H9 (cell line): ENCODE measurements around the gene RNF225. TPM values are rescaled to one million over a fixed set of nuclear protein-coding genes. Genes with fewer than 3 reads are reported as not detected.

Experiments used
- DNase-seq: peaks from one replicate; pipeline ENCODE4 v3.0.0-alpha.2; 2017
- H2AFZ ChIP-seq: one replicate; pipeline ENCODE4 v1.6.1; 2013; ENCODE audit warnings: mild to moderate bottlenecking, low read length, control low read depth, moderate library complexity
- H2AK5ac ChIP-seq: 2 replicates; pipeline ENCODE4 v1.6.1; 2013; ENCODE audit warnings: low read length, control low read depth, mixed read lengths; ENCODE audit not compliant: insufficient read length
- H2BK120ac ChIP-seq: one replicate; pipeline ENCODE4 v1.6.1; 2013; ENCODE audit warnings: low read depth, mild to moderate bottlenecking, low read length, control low read depth, inconsistent platforms; ENCODE audit not compliant: poor library complexity, severe bottlenecking
- H2BK12ac ChIP-seq: 2 replicates; pipeline ENCODE4 v1.6.1; 2013; ENCODE audit warnings: low read length, control low read depth, mixed read lengths, low read depth; ENCODE audit not compliant: insufficient read length
- H2BK15ac ChIP-seq: 2 replicates; pipeline ENCODE4 v1.6.1; 2013; ENCODE audit warnings: low read depth, low read length, control low read depth
- H2BK20ac ChIP-seq: one replicate; pipeline ENCODE4 v1.6.1; 2013; ENCODE audit warnings: low read depth, mild to moderate bottlenecking, low read length, control low read depth, inconsistent platforms; ENCODE audit not compliant: poor library complexity, severe bottlenecking
- H2BK5ac ChIP-seq: 2 replicates; pipeline ENCODE4 v1.6.1; 2013; ENCODE audit warnings: low read length, control low read depth, mixed read lengths; ENCODE audit not compliant: insufficient read length
- H3K14ac ChIP-seq: 2 replicates; pipeline ENCODE4 v1.6.1; 2013; ENCODE audit warnings: low read length, control low read depth; ENCODE audit not compliant: insufficient read depth
- H3K18ac ChIP-seq: 2 replicates; pipeline ENCODE4 v1.6.1; 2013; ENCODE audit warnings: low read depth, mild to moderate bottlenecking, mixed read lengths, low read length, control low read depth; ENCODE audit not compliant: insufficient read length
- H3K23ac ChIP-seq: 2 replicates; pipeline ENCODE4 v1.6.1; 2013; ENCODE audit warnings: low read length, control low read depth, mixed read lengths, low read depth; ENCODE audit not compliant: insufficient read length
- H3K23me2 ChIP-seq: 2 replicates; pipeline ENCODE4 v1.6.1; 2013; ENCODE audit warnings: low read depth, mild to moderate bottlenecking, mixed read lengths, low read length, control low read depth; ENCODE audit not compliant: insufficient read length, poor library complexity, severe bottlenecking
- H3K27ac ChIP-seq: 2 replicates; pipeline ENCODE4 v1.5.1; 2013; ENCODE audit warnings: low read length, control low read depth, mixed read lengths, low read depth; ENCODE audit not compliant: insufficient read length
- H3K27me3 ChIP-seq: 2 replicates; pipeline ENCODE4 v1.6.1; 2013; ENCODE audit warnings: low read length, control low read depth, inconsistent platforms; ENCODE audit not compliant: insufficient read depth
- H3K4ac ChIP-seq: 2 replicates; pipeline ENCODE4 v1.6.1; 2013; ENCODE audit warnings: low read depth, mild to moderate bottlenecking, control low read depth, inconsistent platforms, low read length, moderate library complexity
- H3K4me1 ChIP-seq: 2 replicates; pipeline ENCODE4 v1.6.1; 2013; ENCODE audit warnings: low read length, control low read depth, inconsistent platforms; ENCODE audit not compliant: insufficient read depth
- H3K4me2 ChIP-seq: 2 replicates; pipeline ENCODE4 v1.6.1; 2013; ENCODE audit warnings: low read length, control low read depth, mixed read lengths; ENCODE audit not compliant: insufficient read length, insufficient read depth
- H3K56ac ChIP-seq: 2 replicates; pipeline ENCODE4 v1.6.1; 2013; ENCODE audit warnings: low read depth, mild to moderate bottlenecking, mixed read lengths, low read length, control low read depth; ENCODE audit not compliant: insufficient read length
- H3K79me1 ChIP-seq: 2 replicates; pipeline ENCODE4 v1.6.1; 2013; ENCODE audit warnings: low read depth, mild to moderate bottlenecking, moderate library complexity, low read length, control low read depth, inconsistent platforms; ENCODE audit not compliant: insufficient read depth, poor library complexity, severe bottlenecking
- H3K79me2 ChIP-seq: 2 replicates; pipeline ENCODE4 v1.6.1; 2013; ENCODE audit warnings: low read length, control low read depth, inconsistent platforms; ENCODE audit not compliant: insufficient read depth
- H3K9ac ChIP-seq: 2 replicates; pipeline ENCODE4 v1.6.1; 2013; ENCODE audit warnings: low read length, control low read depth, mixed read lengths; ENCODE audit not compliant: insufficient read length; ENCODE audit errors: extremely low read depth
- H3K9me3 ChIP-seq: one replicate; pipeline ENCODE4 v1.6.1; 2013; ENCODE audit warnings: low read depth, low read length, inconsistent platforms; ENCODE audit not compliant: control insufficient read depth
- H3T11ph ChIP-seq: one replicate; pipeline ENCODE4 v1.6.1; 2013; ENCODE audit warnings: mild to moderate bottlenecking, low read length, control low read depth, inconsistent platforms
- H4K20me1 ChIP-seq: one replicate; pipeline ENCODE4 v1.6.1; 2013; ENCODE audit not compliant: control insufficient read depth, insufficient read length, insufficient read depth
- H4K5ac ChIP-seq: 2 replicates; pipeline ENCODE4 v1.6.1; 2013; ENCODE audit warnings: low read depth, mild to moderate bottlenecking, mixed read lengths, low read length, control low read depth; ENCODE audit not compliant: insufficient read length
- H4K8ac ChIP-seq: replicated peaks from 2 replicates; pipeline ENCODE4 v1.6.1; 2013; ENCODE audit warnings: low read length, control low read depth, mixed read lengths, low read depth; ENCODE audit not compliant: insufficient read length
- H4K91ac ChIP-seq: 2 replicates; pipeline ENCODE4 v1.6.1; 2013; ENCODE audit warnings: low read depth, mild to moderate bottlenecking, moderate library complexity, mixed read lengths, low read length, control low read depth; ENCODE audit not compliant: insufficient read length
- H3K27ac Mint-ChIP-seq, 3 experiments: 2 replicates in 2 of 3; 3 replicates in 1 of 3; pipeline ENCODE4 v1.8.0; 2020 to 2021; ENCODE audit warnings: mixed read lengths in 3 of 3, mild to moderate bottlenecking in 1 of 3, moderate library complexity in 1 of 3
- H3K27me3 Mint-ChIP-seq: 2 replicates; pipeline ENCODE4 v1.8.0; 2021; ENCODE audit warnings: low read depth, mild to moderate bottlenecking, moderate library complexity, mixed read lengths
- H3K36me3 Mint-ChIP-seq, 3 experiments: 2 replicates in 2 of 3; 3 replicates in 1 of 3; pipeline ENCODE4 v1.8.0; 2020 to 2021; ENCODE audit warnings: low read depth in 3 of 3, mixed read lengths in 3 of 3; ENCODE audit not compliant: insufficient read depth in 1 of 3
- H3K4me1 Mint-ChIP-seq, 2 experiments: 2 replicates each; pipeline ENCODE4 v1.8.0; 2020; ENCODE audit warnings: mixed read lengths in 2 of 2
- H3K4me3 Mint-ChIP-seq, 2 experiments: 2 replicates in 1 of 2; 3 replicates in 1 of 2; pipeline ENCODE4 v1.8.0; 2020 to 2021; ENCODE audit warnings: mild to moderate bottlenecking in 2 of 2, mixed read lengths in 2 of 2, moderate library complexity in 1 of 2
- H3K9me3 Mint-ChIP-seq, 2 experiments: 2 replicates in 1 of 2; 3 replicates in 1 of 2; pipeline ENCODE4 v1.8.0; 2020; ENCODE audit warnings: mild to moderate bottlenecking in 2 of 2, mixed read lengths in 2 of 2, moderate library complexity in 1 of 2
- WGBS: extraction: QIAGEN DNeasy Blood & Tissue Kit; methylation state at CpG from one replicate; pipeline ENCODE4 v1.1.7; 2013; ENCODE audit warnings: missing lambda C conversion rate, low lambda C conversion rate, mixed read lengths; ENCODE audit not compliant: insufficient read length; ENCODE audit errors: extremely low coverage; 5-methylcytosine and 5-hydroxymethylcytosine counted together
- total RNA-seq: library from RNA; stranded (reverse); gene quantifications from 2 replicates; pipeline ENCODE4 v1.2.1, GENCODE V29; 2021
- TF ChIP-seq, protein P1 (sequence below): fragments of 200-600 bp; sonication (generic); conservative IDR thresholded peaks from 3 replicates; pipeline ENCODE4 v1.8.0; 2021; ENCODE audit warnings: antibody characterized with exemption, mild to moderate bottlenecking

RNF225 gene
- total RNA-seq, 1 experiment from 2014 or later: 2.1 TPM

DNA sequence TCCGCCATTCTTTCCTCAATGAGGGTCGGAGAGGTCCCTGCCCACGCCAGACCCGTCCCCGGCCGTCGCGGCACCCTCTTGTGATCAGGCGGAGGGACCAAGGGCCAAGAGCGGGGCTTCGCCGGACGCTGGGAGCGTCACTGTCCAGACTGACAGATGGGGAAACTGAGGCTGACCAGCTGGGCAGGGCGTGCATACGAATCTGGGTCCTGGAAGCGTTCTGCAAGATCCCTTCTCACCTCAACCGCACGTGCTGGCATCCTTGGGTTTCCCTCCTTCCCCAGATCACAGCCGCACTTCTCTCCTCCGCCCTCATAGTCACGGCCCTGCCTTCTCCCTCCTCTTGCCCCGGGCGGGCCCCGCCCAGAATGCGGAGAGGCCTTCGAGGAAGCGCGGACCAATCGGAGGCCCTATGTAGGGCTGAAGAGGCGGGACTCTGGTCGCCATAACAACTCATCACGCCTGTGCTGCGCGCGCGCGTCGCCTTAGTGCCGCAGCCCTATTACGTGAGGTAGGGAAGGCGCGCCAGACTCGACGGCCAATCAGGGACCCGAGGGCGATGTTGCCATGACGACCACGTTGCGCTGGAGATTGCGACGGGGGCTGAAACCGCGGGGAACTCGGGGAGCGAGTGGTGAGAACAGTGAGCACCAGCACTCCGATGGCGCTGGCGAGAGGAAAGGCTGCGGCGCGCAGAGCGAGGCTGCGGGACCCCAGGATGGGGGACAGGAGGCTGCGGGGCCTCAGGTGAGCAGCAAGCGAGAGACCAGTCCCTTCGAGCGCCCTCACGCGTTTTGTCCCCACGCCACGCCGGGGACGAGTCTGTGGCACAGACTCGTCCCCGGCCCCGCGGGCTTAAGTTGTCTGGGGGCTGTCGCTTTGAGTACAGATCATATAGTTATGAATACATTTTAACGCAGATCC is 5.7 kb downstream of the RNF225 start:
- no peaks in the 10 kb centered on the region; the same call in 1 of the 2 replicates for H3K27me3 ChIP-seq
- TF ChIP-seq, protein P1, sequence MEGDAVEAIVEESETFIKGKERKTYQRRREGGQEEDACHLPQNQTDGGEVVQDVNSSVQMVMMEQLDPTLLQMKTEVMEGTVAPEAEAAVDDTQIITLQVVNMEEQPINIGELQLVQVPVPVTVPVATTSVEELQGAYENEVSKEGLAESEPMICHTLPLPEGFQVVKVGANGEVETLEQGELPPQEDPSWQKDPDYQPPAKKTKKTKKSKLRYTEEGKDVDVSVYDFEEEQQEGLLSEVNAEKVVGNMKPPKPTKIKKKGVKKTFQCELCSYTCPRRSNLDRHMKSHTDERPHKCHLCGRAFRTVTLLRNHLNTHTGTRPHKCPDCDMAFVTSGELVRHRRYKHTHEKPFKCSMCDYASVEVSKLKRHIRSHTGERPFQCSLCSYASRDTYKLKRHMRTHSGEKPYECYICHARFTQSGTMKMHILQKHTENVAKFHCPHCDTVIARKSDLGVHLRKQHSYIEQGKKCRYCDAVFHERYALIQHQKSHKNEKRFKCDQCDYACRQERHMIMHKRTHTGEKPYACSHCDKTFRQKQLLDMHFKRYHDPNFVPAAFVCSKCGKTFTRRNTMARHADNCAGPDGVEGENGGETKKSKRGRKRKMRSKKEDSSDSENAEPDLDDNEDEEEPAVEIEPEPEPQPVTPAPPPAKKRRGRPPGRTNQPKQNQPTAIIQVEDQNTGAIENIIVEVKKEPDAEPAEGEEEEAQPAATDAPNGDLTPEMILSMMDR: no peak
- H3K79me1 ChIP-seq: no peaks in the 10 kb centered on the region
- no peak overlapping the region for H4K5ac ChIP-seq
- H2BK20ac ChIP-seq: no peak overlapping the region
- no peak overlapping the region for H2BK15ac ChIP-seq
- H2BK120ac ChIP-seq: no peak overlapping the region
- H3K9ac ChIP-seq: peak overlapping the region; percentile 57
- DNase-seq: peak; percentile 100
- H3K4me2 ChIP-seq: peak overlapping the region; percentile 73
- H3T11ph ChIP-seq: no peak overlapping the region
- no peak overlapping the region for H2AFZ ChIP-seq
- no peak overlapping the region for H2BK12ac ChIP-seq
- peaks cover 10% of the 10 kb centered on the region for H3K27me3 Mint-ChIP-seq
- no peak overlapping the region for H2BK5ac ChIP-seq
- no peak overlapping the region for H2AK5ac ChIP-seq
- peak overlapping the region; percentile 35 to 91 (median 77); a peak in 4 of 7 replicates for H3K27ac Mint-ChIP-seq
- no peak overlapping the region for H3K23ac ChIP-seq
- no peaks in the 10 kb centered on the region for H3K9me3 ChIP-seq
- H3K4me1 ChIP-seq: no peaks in the 10 kb centered on the region; the same call in 1 of the 2 replicates
- no peak overlapping the region for H3K18ac ChIP-seq
- H4K91ac ChIP-seq: no peak overlapping the region
- H3K4me3 Mint-ChIP-seq: peak overlapping the region; percentile 82 to 94
- H3K36me3 Mint-ChIP-seq: peaks cover 0 to 5% (median 2%) of the 10 kb centered on the region in 3 experiments; a peak in 4 of 7 replicates
- no peak overlapping the region for H4K8ac ChIP-seq
- H3K23me2 ChIP-seq: peaks cover 7% of the 10 kb centered on the region
- no peaks in the 10 kb centered on the region for H4K20me1 ChIP-seq
- H3K79me2 ChIP-seq: no peaks in the 10 kb centered on the region
- no CpG with 5 or more reads among the region's 80 CpGs for WGBS
- H3K56ac ChIP-seq: no peak overlapping the region
- H3K27ac ChIP-seq: no peak overlapping the region
- no peak overlapping the region for H3K14ac ChIP-seq
- H3K4me1 Mint-ChIP-seq: peaks cover 8 to 10% of the 10 kb centered on the region in 2 experiments
- no peak overlapping the region for H3K4ac ChIP-seq
- peaks cover 2 to 7% of the 10 kb centered on the region in 2 experiments; a peak in 3 of 5 replicates for H3K9me3 Mint-ChIP-seq
